GM12878 (cell line): ENCODE data around the gene KCNG1. TPM values are rescaled to one million over a fixed set of nuclear protein-coding genes. Genes with fewer than 3 reads are reported as not detected.

Experiments
- ATAC-seq: fragments of 200-7000 bp; cut with Tn5 transposase; 3 replicates; pipeline ENCODE4 v1.9.1; 2020; ENCODE audit warnings: mild to moderate bottlenecking, moderate library complexity
- BruUV-seq: library from RNA; stranded (reverse); fragments of 400-500 nt; replicated peaks from 2 replicates; lab custom pipeline; 2021; lab: Mats Ljungman, UMichigan
- CTCF ChIA-PET: fragments of 300-600 bp; sonication (Branson Sonifier 250); formaldehyde crosslinking; extraction: SDS; loops from one replicate; lab custom pipeline; 2021; ENCODE audit warnings: inconsistent platforms; lab: Yijun Ruan, JAX
- POLR2A ChIA-PET: fragments of 350-600 bp; formaldehyde crosslinking; extraction: SDS; loops from one replicate; lab custom pipeline; 2021; ENCODE audit warnings: inconsistent platforms; lab: Charles Lee
- RAD21 ChIA-PET: fragments of 300-600 bp; sonication (Branson Sonifier 250); formaldehyde crosslinking; loops from one replicate; lab custom pipeline; 2023; ENCODE audit warnings: antibody characterized with exemption; ENCODE audit not compliant: unreplicated experiment; lab: Charles Lee
- SMC1A ChIA-PET: fragments of 300-600 bp; sonication (Branson Sonifier 250); formaldehyde crosslinking; loops from one replicate; lab custom pipeline; 2023; ENCODE audit not compliant: unreplicated experiment, uncharacterized antibody; lab: Charles Lee
- DNase-seq: peaks from one replicate; pipeline ENCODE4 v3.0.0-alpha.2; 2011; ENCODE audit warnings: low read depth, low spot score
- FAIRE-seq: peaks from 3 replicates; lab custom pipeline; 2011; peaks lifted over from hg19 to GRCh38; lab: Jason Lieb, UNC
- H2AFZ ChIP-seq: 2 replicates; pipeline ENCODE4 v1.6.0; 2011; ENCODE audit warnings: low read depth, low read length, control low read depth; ENCODE audit not compliant: control insufficient read depth
- H3K27ac ChIP-seq: 2 replicates; pipeline ENCODE4 v1.5.1; 2011; ENCODE audit warnings: control low read depth; ENCODE audit not compliant: control insufficient read depth, insufficient read depth
- H3K27me3 ChIP-seq, 2 experiments: replicated peaks in 1 of 2; 2 replicates each; pipeline versions ENCODE4 v1.6.0 to v1.6.1; 2011; ENCODE audit warnings: low read length in 1 of 2; ENCODE audit not compliant: control insufficient read depth in 2 of 2, insufficient read depth in 2 of 2
- H3K36me3 ChIP-seq, 2 experiments: 2 replicates each; pipeline ENCODE4 v1.5.1; 2011; ENCODE audit warnings: low read length in 1 of 2; ENCODE audit not compliant: control insufficient read depth in 2 of 2, insufficient read depth in 2 of 2
- H3K4me1 ChIP-seq: 2 replicates; pipeline ENCODE4 v1.6.1; 2011; ENCODE audit warnings: mild to moderate bottlenecking, low read length, moderate library complexity, mixed read lengths; ENCODE audit not compliant: control insufficient read depth, insufficient read depth
- H3K4me2 ChIP-seq: 2 replicates; pipeline ENCODE4 v1.6.0; 2011; ENCODE audit warnings: control low read depth; ENCODE audit not compliant: control insufficient read depth, insufficient read depth
- H3K4me3 ChIP-seq: fragments of 200-600 bp; sonication (generic); 2 replicates; pipeline ENCODE4 v1.5.1; 2016
- H3K79me2 ChIP-seq: 2 replicates; pipeline ENCODE4 v1.6.0; 2011; ENCODE audit warnings: low read length; ENCODE audit not compliant: control insufficient read depth, insufficient read depth
- H3K9ac ChIP-seq: 2 replicates; pipeline ENCODE4 v1.8.0; 2011; ENCODE audit warnings: low read length, control low read depth, mixed read lengths; ENCODE audit not compliant: control insufficient read depth, insufficient read depth
- H3K9me3 ChIP-seq: replicated peaks from 3 replicates; pipeline ENCODE4 v1.5.1; 2011; ENCODE audit warnings: mild to moderate bottlenecking, low read length; ENCODE audit not compliant: control insufficient read depth, insufficient read depth
- H4K20me1 ChIP-seq: 2 replicates; pipeline ENCODE4 v1.6.0; 2011; ENCODE audit not compliant: control insufficient read depth, insufficient read depth
- BHLHE40 ChIP-seq, 2 experiments: fragments of 450-650 bp in 1 of 2; IDR thresholded peaks; 2 replicates each; pipeline ENCODE4 v1.6.1; 2011 to 2017; ENCODE audit warnings: low read depth in 2 of 2, borderline replicate concordance in 1 of 2, improper control_type of control experiment in 1 of 2, low read length in 1 of 2, mild to moderate bottlenecking in 1 of 2
- CEBPB ChIP-seq, 2 experiments: fragments of 150-350 bp in 1 of 2; IDR thresholded peaks; 2 replicates each; pipeline ENCODE4 v1.6.1; 2012 to 2014; ENCODE audit warnings: low read depth in 2 of 2, low read length in 2 of 2, borderline replicate concordance in 1 of 2, inconsistent platforms in 1 of 2
- CHD1 ChIP-seq: IDR thresholded peaks from 2 replicates; pipeline ENCODE4 v1.6.1; 2012; ENCODE audit warnings: low read depth, low read length, improper control_type of control experiment
- CHD4 ChIP-seq: fragments of 200-600 bp; sonication (generic); IDR thresholded peaks from 2 replicates; pipeline ENCODE4 v1.6.1; 2016; ENCODE audit warnings: mild to moderate bottlenecking
- ELK1 ChIP-seq: IDR thresholded peaks from 2 replicates; pipeline ENCODE4 v1.6.1; 2012; ENCODE audit warnings: low read depth, low read length, improper control_type of control experiment
- ETV6 ChIP-seq, 2 experiments: fragments of 450-650 bp in 1 of 2; IDR thresholded peaks in 1 of 2; conservative IDR thresholded peaks in 1 of 2; 2 replicates each; pipeline ENCODE4 v1.6.1; 2014; ENCODE audit warnings: antibody characterized with exemption in 1 of 2, borderline replicate concordance in 1 of 2, low read depth in 1 of 2, mild to moderate bottlenecking in 1 of 2, moderate library complexity in 1 of 2
- EZH2 ChIP-seq: IDR thresholded peaks from 2 replicates; pipeline ENCODE4 v1.6.1; 2012; ENCODE audit warnings: low read depth, mild to moderate bottlenecking, control low read depth, inconsistent platforms, low read length, borderline replicate concordance; ENCODE audit not compliant: control insufficient read depth
- FOXK2 ChIP-seq: fragments of 450-650 bp; IDR thresholded peaks from 2 replicates; pipeline ENCODE4 v1.6.1; 2017; ENCODE audit warnings: mild to moderate bottlenecking, moderate library complexity
- KDM1A ChIP-seq: fragments of 200-600 bp; sonication (generic); IDR thresholded peaks from 2 replicates; pipeline ENCODE4 v1.6.1; 2016; ENCODE audit warnings: borderline replicate concordance
- NFYB ChIP-seq: IDR thresholded peaks from 2 replicates; pipeline ENCODE4 v1.6.1; 2011; ENCODE audit warnings: low read depth, mild to moderate bottlenecking, low read length, improper control_type of control experiment, moderate library complexity; ENCODE audit not compliant: insufficient read depth
- POLR2AphosphoS5 ChIP-seq: IDR thresholded peaks from 2 replicates; pipeline ENCODE4 v1.6.1; 2011; ENCODE audit warnings: mild to moderate bottlenecking, low read length, inconsistent platforms
- POU2F2 ChIP-seq: IDR thresholded peaks from 3 replicates; pipeline ENCODE4 v1.6.1; 2011; ENCODE audit warnings: low read depth, mild to moderate bottlenecking, low read length, borderline replicate concordance
- SPI1 ChIP-seq: IDR thresholded peaks from 2 replicates; pipeline ENCODE4 v1.6.1; 2011; ENCODE audit warnings: low read depth, mild to moderate bottlenecking, low read length, moderate library complexity, borderline replicate concordance; ENCODE audit not compliant: insufficient read depth
- SRF ChIP-seq, 2 experiments: IDR thresholded peaks; 2 replicates each; pipeline ENCODE4 v1.6.1; 2011; ENCODE audit warnings: low read depth in 2 of 2, low read length in 2 of 2, mild to moderate bottlenecking in 1 of 2, moderate library complexity in 1 of 2
- TCF12 ChIP-seq: IDR thresholded peaks from 2 replicates; pipeline ENCODE4 v1.6.1; 2011; ENCODE audit warnings: low read depth, mild to moderate bottlenecking, low read length
- USF2 ChIP-seq: IDR thresholded peaks from 2 replicates; pipeline ENCODE4 v1.6.1; 2011; ENCODE audit warnings: low read depth, low read length, improper control_type of control experiment, borderline replicate concordance
- WGBS: methylation state at CpG from one replicate; pipeline ENCODE4 v1.1.6; 2016; ENCODE audit warnings: low lambda C conversion rate; ENCODE audit not compliant: insufficient replicate concordance, insufficient coverage; ENCODE audit errors: missing lambda C conversion rate; 5-methylcytosine and 5-hydroxymethylcytosine counted together
- in situ Hi-C: fragments of 300-500 bp; cut with MboI; formaldehyde crosslinking; loops from 9 replicates; pipeline ENCODE4 v1.14.3; 2018; ENCODE audit warnings: mixed read lengths
- intact Hi-C: fragments of 100-400 bp; cut with micrococcal nuclease; formaldehyde crosslinking; loops from one replicate; pipeline ENCODE4 v1.14.2; 2022; ENCODE audit not compliant: unreplicated experiment
- polyA plus RNA-seq, 11 experiments: library from polyadenylated mRNA; depleted of rRNA in 4 of 11; unstranded in 6 of 11; stranded (reverse) in 5 of 11; fragments of >200 nt; fragmentation: Nextera tagmentation in 4 of 11; fragmentation: Illumina TruSeq in 1 of 11; extraction: Ambion mirVana in 4 of 11; extraction: Trizol in 1 of 11; gene quantifications; 1 replicate in 1 of 11; 2 replicates in 10 of 11; pipeline versions ENCODE4 v1.2.1 to v1.2.3, GENCODE V29; 2011 to 2016; ENCODE audit warnings: inconsistent platforms in 2 of 11, missing spikeins in 2 of 11, low read depth in 1 of 11
- total RNA-seq, 4 experiments: library from RNA; depleted of rRNA in 3 of 4; stranded (reverse); fragments of >200 nt in 3 of 4; fragmentation: Illumina TruSeq in 1 of 4; extraction: Trizol in 1 of 4; gene quantifications; 2 replicates each; pipeline versions ENCODE4 v1.2.1 to v1.2.3, GENCODE V29; 2013 to 2021
- TF ChIP-seq, protein P1 (sequence below): IDR thresholded peaks from 2 replicates; pipeline ENCODE4 v1.6.1; 2011; ENCODE audit warnings: low read depth, mild to moderate bottlenecking, low read length, moderate library complexity, borderline replicate concordance; ENCODE audit errors: extremely low read depth
- TF ChIP-seq, protein P2 (sequence below): fragments of 450-650 bp; IDR thresholded peaks from 2 replicates; pipeline ENCODE4 v1.6.1; 2017; ENCODE audit warnings: mild to moderate bottlenecking, low read depth, inconsistent platforms; ENCODE audit not compliant: poor library complexity, severe bottlenecking

The KCNG1 gene
- total and polyA plus RNA-seq, 10 of the 15 experiments (the other 5 are each of a cell fraction or from before 2014, with no cell fraction given) = not detected

DNA sequence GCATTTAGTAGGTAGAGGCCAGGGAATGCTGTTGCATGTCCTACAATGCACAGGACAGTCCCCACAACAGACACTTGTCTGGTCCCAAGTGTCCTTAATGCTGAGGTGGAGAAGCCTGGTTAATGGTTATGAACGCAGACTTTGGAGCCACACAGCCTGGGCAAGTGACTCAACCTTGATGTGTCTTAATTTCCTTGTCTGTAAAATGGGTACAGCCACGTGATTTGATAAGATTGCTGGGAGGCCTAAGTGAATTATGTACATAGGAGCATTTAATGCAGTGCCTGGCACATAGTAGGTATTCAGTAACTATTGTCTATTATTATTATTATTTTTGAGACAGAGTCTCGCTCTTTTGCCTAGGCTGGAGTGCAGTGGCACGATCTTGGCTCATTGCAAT, 11.4 kb downstream of the KCNG1 start:
- FAIRE-seq = no peak
- in situ Hi-C loops = no loop called here
- no peak overlapping the region for H2AFZ ChIP-seq
- no peak overlapping the region for H3K9ac ChIP-seq
- no peaks in the 10 kb centered on the region for H4K20me1 ChIP-seq
- ChIA-PET CTCF (no interaction called here), SMC1A (no interaction called here), RAD21 (no interaction called here), POLR2A (no interaction called here)
- H3K27ac ChIP-seq = no peak overlapping the region
- no TSS peak for BruUV-seq
- H3K4me3 ChIP-seq = no peak overlapping the region
- H3K27me3 ChIP-seq = peaks cover 2 to 3% of the 10 kb centered on the region in 2 experiments; a peak in 1 of 4 replicates
- ATAC-seq = no peak
- 21% methylated on average over 4 of the region's 4 CpGs for WGBS
- no peaks in the 10 kb centered on the region for H3K79me2 ChIP-seq
- H3K36me3 ChIP-seq = no peaks in the 10 kb centered on the region
- no peaks in the 10 kb centered on the region for H3K9me3 ChIP-seq
- H3K4me2 ChIP-seq = no peak overlapping the region
- intact Hi-C loops = no loop called here
- DNase-seq = no peak
- H3K4me1 ChIP-seq = no peaks in the 10 kb centered on the region
- TF ChIP-seq POU2F2 = no peak
- TF ChIP-seq CHD1 = no peak
- TF ChIP-seq, protein P1, sequence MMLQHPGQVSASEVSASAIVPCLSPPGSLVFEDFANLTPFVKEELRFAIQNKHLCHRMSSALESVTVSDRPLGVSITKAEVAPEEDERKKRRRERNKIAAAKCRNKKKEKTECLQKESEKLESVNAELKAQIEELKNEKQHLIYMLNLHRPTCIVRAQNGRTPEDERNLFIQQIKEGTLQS = no peak
- no peak for TF ChIP-seq CEBPB (IDR thresholded peaks at IDR 0.05; ENCODE audit: borderline replicate concordance in 1 of 2, low read depth in 2 of 2, low read length in 2 of 2)
- TF ChIP-seq, protein P2, sequence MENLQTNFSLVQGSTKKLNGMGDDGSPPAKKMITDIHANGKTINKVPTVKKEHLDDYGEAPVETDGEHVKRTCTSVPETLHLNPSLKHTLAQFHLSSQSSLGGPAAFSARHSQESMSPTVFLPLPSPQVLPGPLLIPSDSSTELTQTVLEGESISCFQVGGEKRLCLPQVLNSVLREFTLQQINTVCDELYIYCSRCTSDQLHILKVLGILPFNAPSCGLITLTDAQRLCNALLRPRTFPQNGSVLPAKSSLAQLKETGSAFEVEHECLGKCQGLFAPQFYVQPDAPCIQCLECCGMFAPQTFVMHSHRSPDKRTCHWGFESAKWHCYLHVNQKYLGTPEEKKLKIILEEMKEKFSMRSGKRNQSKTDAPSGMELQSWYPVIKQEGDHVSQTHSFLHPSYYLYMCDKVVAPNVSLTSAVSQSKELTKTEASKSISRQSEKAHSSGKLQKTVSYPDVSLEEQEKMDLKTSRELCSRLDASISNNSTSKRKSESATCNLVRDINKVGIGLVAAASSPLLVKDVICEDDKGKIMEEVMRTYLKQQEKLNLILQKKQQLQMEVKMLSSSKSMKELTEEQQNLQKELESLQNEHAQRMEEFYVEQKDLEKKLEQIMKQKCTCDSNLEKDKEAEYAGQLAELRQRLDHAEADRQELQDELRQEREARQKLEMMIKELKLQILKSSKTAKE = no peak
- TF ChIP-seq CHD4 = no peak
- no peak for TF ChIP-seq FOXK2
- TF ChIP-seq ETV6 (conservative IDR thresholded peaks at IDR 0.05 in 1 of 2, IDR thresholded peaks at IDR 0.05 in 1 of 2; ENCODE audit: borderline replicate concordance in 1 of 2, low read depth in 1 of 2) = no peak
- no peak for TF ChIP-seq SPI1
- TF ChIP-seq SRF (IDR thresholded peaks at IDR 0.05; ENCODE audit: low read depth in 2 of 2, low read length in 2 of 2) = no peak
- TF ChIP-seq POLR2AphosphoS5 = no peak
- TF ChIP-seq KDM1A = no peak
- no peak for TF ChIP-seq USF2
- no peak for TF ChIP-seq ELK1
- no peak for TF ChIP-seq EZH2
- no peak for TF ChIP-seq TCF12
- TF ChIP-seq BHLHE40 (IDR thresholded peaks at IDR 0.05; ENCODE audit: borderline replicate concordance in 1 of 2, low read depth in 2 of 2, low read length in 1 of 2) = no peak
- no peak for TF ChIP-seq NFYB
